BE2C (cell line): ENCODE results near the gene DNAH7.

Source experiments
- DNase-seq: peaks from one replicate; pipeline ENCODE4 v3.0.0-alpha.2; 2020
- H3K27me3 ChIP-seq: fragments of 250-450 bp; sonication (Bioruptor Pico); 2 replicates; pipeline ENCODE4 v1.5.1; 2020; ENCODE audit warnings: mild to moderate bottlenecking
- H3K36me3 ChIP-seq: fragments of 250-450 bp; sonication (Bioruptor Pico); 2 replicates; pipeline ENCODE4 v1.5.1; 2020; ENCODE audit warnings: mild to moderate bottlenecking
- H3K4me1 ChIP-seq: fragments of 250-450 bp; sonication (Bioruptor Pico); 2 replicates; pipeline ENCODE4 v1.5.1; 2020
- H3K4me3 ChIP-seq: 2 replicates; pipeline ENCODE4 v1.5.1; 2011; ENCODE audit warnings: low read depth, low read length
- H3K9me3 ChIP-seq: fragments of 250-450 bp; sonication (Bioruptor Pico); 2 replicates; pipeline ENCODE4 v1.5.1; 2020
- CTCF ChIP-seq: IDR thresholded peaks from 2 replicates; pipeline ENCODE4 v1.5.1; 2012; ENCODE audit warnings: mild to moderate bottlenecking, low read depth, low read length

DNAH7 gene

GRCh38 chr2:195711478-195711877 is 357.2 kb downstream of the DNAH7 start:
- DNase-seq: no peak
- no peak overlapping the region for H3K4me3 ChIP-seq
- TF ChIP-seq CTCF: no peak
- H3K9me3 ChIP-seq: no peaks in the 10 kb centered on the region
- H3K4me1 ChIP-seq: no peaks in the 10 kb centered on the region
- no peaks in the 10 kb centered on the region for H3K27me3 ChIP-seq
- H3K36me3 ChIP-seq: peaks cover 34% of the 10 kb centered on the region

- peaks cover 25% of the 10 kb centered on the region for H3K36me3 ChIP-seq
- no peaks in the 10 kb centered on the region for H3K4me1 ChIP-seq
- no peaks in the 10 kb centered on the region for H3K9me3 ChIP-seq
- H3K4me3 ChIP-seq: no peak overlapping the region
- no peaks in the 10 kb centered on the region for H3K27me3 ChIP-seq
- TF ChIP-seq CTCF: no peak
- DNase-seq: no peak
Measured at GRCh38 chr2:195709901-195710806, 358.5 kb downstream of the DNAH7 start.

- no peak overlapping the region for H3K4me3 ChIP-seq
- H3K36me3 ChIP-seq: peaks cover 7% of the 10 kb centered on the region
Measured at GRCh38 chr2:195706161-195706900, 362.3 kb downstream of the DNAH7 start.

GRCh38 chr2:195700480-195700879 is 368.2 kb downstream of the DNAH7 start:
- no peak for TF ChIP-seq CTCF
- H3K27me3 ChIP-seq: no peaks in the 10 kb centered on the region
- no peaks in the 10 kb centered on the region; the same call in 1 of the 2 replicates for H3K36me3 ChIP-seq
- H3K9me3 ChIP-seq: no peaks in the 10 kb centered on the region
- no peaks in the 10 kb centered on the region for H3K4me1 ChIP-seq
- no peak for DNase-seq
- H3K4me3 ChIP-seq: no peak overlapping the region

More at GRCh38 chr2:195706161-195706900, 362.3 kb downstream of the DNAH7 start:
- DNase-seq: no peak
- TF ChIP-seq CTCF: no peak
- no peaks in the 10 kb centered on the region for H3K4me1 ChIP-seq
- H3K27me3 ChIP-seq: no peaks in the 10 kb centered on the region
- H3K9me3 ChIP-seq: no peaks in the 10 kb centered on the region

GRCh38 chr2:195697681-195698220 is 370.9 kb downstream of the DNAH7 start:
- Histone ChIP-seq H3K4me3 (no peak overlapping the region), H3K36me3 (peaks cover 6% of the 10 kb centered on the region), H3K4me1 (no peaks in the 10 kb centered on the region), H3K9me3 (no peaks in the 10 kb centered on the region), H3K27me3 (no peaks in the 10 kb centered on the region)
- TF ChIP-seq CTCF: no peak
- DNase-seq: no peak
